ENCODE data around the gene B4GALT4. TPM values are rescaled to one million over a fixed set of nuclear protein-coding genes. Genes with fewer than 3 reads are reported as not detected.

B4GALT4 gene
- total RNA-seq, 1 donor: 17.6 TPM

Other genes with a start within 250 kb of the B4GALT4 start
- 0.10 TPM for gene IGSF11, start 206.0 kb downstream of the B4GALT4 start, total RNA-seq
- not detected for gene TEX55, start 94.7 kb downstream of the B4GALT4 start, total RNA-seq
- gene UPK1B, start 67.3 kb downstream of the B4GALT4 start, total RNA-seq: 0.10 TPM
- gene ARHGAP31, start 53.5 kb upstream of the B4GALT4 start, total RNA-seq: 4.0 TPM
- 59.2 TPM for gene TMEM39A, start 222.7 kb upstream of the B4GALT4 start, total RNA-seq
- 8.8 TPM for gene POGLUT1, start 228.1 kb upstream of the B4GALT4 start, total RNA-seq

Measured in mononuclear cell (primary cell).